ENCODE results near the gene CYP3A4.

The CYP3A4 gene

DNA sequence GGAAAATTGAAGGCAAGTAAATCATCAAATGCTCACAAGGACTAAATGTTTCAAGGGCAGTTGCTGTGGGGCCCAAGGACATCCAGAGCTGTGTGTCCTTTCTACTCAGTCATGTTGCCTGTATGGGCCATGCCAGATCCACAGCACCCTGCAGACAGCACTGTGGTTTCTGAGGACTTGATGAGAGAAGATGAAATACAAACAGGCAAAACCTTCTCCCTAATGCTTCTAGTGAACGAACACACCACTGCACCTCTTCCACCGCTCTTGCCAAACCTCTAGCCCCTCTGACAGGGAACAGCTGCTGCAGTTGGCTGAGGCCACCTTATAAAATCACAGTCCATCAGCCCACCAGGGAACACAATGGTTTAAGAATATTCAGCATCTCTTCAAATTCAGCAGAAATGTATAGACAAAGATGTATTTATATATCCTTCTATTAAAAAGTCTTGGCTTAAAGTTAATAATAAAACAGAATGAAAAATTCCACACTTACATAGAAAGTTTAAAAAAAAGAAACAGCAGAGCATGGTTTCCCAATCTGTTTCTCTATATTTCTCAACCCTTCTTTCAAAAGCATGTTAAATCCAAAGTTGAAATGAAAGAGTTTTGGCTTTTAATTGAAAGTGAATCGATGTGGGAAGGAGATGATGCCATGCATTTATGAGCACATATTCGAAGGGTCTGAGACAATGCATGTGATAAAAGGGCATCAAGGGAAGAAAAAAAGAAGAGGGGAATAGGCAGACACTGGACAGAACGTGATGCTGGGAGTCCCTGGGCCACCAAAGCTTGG is 63.0 kb downstream of the CYP3A4 start:
- DNase-seq, result no peak

DNA sequence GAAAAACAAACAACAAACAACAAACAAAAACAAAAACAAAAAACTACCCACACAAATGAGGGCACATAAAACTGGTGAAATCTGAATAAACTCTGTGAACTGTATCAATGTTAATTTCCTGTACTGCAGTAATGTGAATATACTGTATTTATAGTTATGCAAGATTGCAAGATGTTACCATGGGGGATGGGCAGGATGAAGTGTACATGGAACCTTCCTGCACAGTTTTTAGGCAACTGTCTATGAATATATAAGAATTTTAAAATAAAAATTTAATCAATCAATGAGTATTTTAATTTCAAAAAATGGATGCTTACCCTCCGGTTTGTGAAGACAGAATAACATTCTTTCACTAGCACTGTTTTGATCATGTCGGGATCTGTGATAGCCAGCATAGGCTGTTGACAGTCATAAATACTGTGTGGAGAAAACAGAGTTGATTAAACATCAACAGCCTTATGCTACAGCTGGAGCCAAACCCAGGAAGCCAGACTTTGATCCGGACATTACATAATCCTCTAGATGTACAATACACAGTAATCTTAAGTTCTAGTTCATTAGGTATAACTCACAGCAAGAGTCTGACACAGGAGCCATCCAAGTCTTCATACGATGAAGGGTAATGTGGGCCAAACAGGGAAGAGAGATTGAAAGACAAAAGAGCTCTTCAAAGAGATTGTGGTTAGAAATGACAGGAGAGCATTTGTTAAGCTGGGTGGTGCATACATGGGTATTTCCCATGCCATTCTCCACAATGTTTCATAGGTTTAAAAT is 63.8 kb downstream of the CYP3A4 start:
- DNase-seq, result no peak

DNA sequence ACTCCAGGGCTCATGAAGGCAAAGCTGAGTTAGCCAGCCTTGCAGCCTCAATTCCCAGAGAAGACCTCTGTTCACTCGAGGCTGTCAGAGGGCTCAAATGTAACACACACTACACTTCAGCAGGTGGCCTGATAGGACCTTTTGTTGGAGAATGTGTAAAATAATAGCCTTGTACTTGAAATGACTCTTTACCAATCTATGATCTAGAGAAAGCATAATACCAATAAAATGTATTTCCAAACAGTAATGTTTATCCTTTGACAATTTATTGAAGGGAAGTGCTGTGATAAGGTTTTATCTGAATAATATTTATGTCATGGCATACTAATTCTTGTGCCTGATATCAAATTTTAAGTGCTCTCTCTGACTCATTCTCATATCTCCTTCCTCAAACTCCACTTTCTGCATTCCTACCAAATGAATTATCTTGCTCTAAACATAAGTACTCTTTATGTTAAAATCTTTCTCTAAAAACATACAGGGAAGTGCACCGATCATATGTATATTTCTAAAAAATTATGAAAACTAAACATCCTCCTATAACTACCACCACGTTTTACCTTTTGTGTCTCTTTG is 69.9 kb downstream of the CYP3A4 start:
- DNase-seq, result no peak

DNA sequence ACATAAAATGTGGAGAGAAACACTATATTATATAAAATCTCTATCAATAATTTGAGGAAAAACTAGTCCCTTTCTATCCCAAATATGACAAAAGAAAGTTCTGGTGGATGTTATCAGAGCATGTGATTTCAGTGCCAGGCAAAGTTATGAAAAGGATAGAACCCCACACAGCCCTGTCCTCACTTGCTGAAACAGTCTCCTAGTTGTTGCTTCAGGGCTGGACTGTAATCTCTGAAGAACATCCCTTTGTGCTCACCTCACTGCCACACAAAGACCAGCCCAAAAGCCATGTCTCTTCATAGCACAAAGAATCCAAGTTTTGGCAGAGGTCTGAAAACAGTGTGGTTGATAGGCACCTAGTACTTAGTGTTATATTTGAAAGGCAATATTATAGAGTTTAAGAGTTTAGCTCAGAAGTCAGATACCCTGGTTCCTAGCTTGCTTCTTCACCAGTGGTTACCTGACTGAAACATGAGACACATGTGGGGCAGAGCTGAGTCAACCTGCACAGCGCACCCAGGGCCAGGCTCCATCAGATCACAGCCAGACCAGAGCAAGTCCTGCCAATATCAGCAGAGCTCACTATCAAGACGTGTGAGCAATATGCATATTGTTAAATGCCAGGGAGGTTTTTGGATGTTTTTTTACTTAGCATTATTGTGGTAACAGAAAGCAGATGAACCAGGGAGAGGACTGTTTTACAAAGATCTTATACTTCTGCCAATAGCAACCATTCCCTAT is 74.0 kb downstream of the CYP3A4 start:
- DNase-seq, result no peak

DNA sequence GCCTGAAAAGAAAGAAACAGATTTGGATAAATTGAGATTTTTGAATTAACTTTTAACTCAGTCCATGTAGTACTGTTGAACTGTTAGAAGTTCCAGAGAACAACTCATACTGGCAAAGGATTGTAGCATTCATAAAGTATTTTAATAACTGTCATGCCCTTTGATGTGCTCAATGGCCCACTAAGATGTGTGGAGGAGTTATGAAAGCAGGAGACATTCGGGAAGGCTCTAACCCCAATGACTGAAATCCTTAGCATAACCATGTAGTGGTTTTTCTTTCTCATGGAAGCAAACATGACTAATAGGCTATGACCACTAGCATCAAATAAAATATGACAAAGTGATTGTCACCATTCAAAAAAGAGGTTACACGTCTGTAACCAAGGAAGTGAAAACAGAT is 74.7 kb downstream of the CYP3A4 start:
- DNase-seq, result no peak

DNA sequence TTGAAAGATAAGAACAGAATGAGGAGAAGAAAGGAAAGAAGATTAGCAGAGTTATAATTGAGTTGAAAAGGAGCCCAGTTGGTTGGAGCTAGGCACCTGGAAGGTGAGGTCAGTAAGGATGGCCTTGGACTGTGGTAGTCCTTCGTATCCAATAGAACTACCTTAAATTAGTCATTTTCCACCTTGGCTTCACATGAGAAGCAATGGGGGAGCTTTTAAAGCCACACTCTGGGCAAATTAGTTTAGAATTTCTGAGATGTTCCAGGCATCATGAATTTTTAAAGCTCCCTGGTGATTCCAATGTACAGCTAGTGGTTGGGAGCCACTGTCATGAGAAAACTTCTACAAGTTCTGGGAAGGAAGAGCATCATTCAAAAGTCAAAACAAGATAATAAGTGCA is 76.9 kb downstream of the CYP3A4 start:
- no peak for DNase-seq

Measured in activated CD4-positive, CD25-positive, alpha-beta regulatory T cell treated with anti-CD3 and anti-CD28 coated beads, Interleukin-2, amount 50 U/mL, for 72 hours (primary cell).